ENCODE results near the gene CLIC4. TPM values are rescaled to one million over a fixed set of nuclear protein-coding genes. Genes with fewer than 3 reads are reported as not detected.
"Not testable (repeated sequence)": the region's sequence is repeated elsewhere in the genome, so short reads cannot be mapped to it uniquely, and the experiment has no call there.

Gene CLIC4
- 99.2 TPM for total RNA-seq

GRCh38 chr1:24744911-24745710, at the start of gene CLIC4:
Gene CLIC4, plus strand, starts transcription at chr1:24745447. Its CDS starts 107 bp downstream, at chr1:24745554.
- H3K9ac ChIP-seq (ENCODE audit: low read depth in 1 of 3, low read length in 3 of 3), result peak within 1 kb of the TSS; percentile 80 to 88 (median 84)
- peak within 1 kb of the TSS; percentile 80 for H3K27ac ChIP-seq (ENCODE audit: low read depth, low read length)
- H3K27me3 ChIP-seq (ENCODE audit: control insufficient read depth in 3 of 3, insufficient read depth in 3 of 3, low read length in 3 of 3), result no peaks in the 10 kb centered on the region
- no peaks in the 10 kb centered on the region for H3K36me3 ChIP-seq (ENCODE audit: control insufficient read depth in 3 of 3, insufficient read depth in 3 of 3, low read length in 3 of 3)
- H3K9me3 ChIP-seq (ENCODE audit: control insufficient read depth in 3 of 3, low read length in 3 of 3), result no peaks in the 10 kb centered on the region
- H3K4me3 ChIP-seq (ENCODE audit: low read length in 3 of 3), result peak within 1 kb of the TSS; percentile 76 to 95 (median 82)
- H3K4me1 ChIP-seq (ENCODE audit: control insufficient read depth in 3 of 3, insufficient read depth in 3 of 3, low read length in 3 of 3), result peaks cover 3 to 10% (median 6%) of the 10 kb centered on the region in 3 donors

- no peak overlapping the region for H3K4me3 ChIP-seq (ENCODE audit: low read length in 3 of 3)
- H3K27me3 ChIP-seq (ENCODE audit: control insufficient read depth in 3 of 3, insufficient read depth in 3 of 3, low read length in 3 of 3), result peaks cover 0 to 4% (median 0%) of the 10 kb centered on the region in 3 donors
- no peaks in the 10 kb centered on the region for H3K36me3 ChIP-seq (ENCODE audit: control insufficient read depth in 3 of 3, insufficient read depth in 3 of 3, low read length in 3 of 3)
- no peaks in the 10 kb centered on the region for H3K9me3 ChIP-seq (ENCODE audit: control insufficient read depth in 3 of 3, low read length in 3 of 3)
- H3K4me1 ChIP-seq (ENCODE audit: control insufficient read depth in 3 of 3, insufficient read depth in 3 of 3, low read length in 3 of 3), result peaks cover 13 to 22% (median 18%) of the 10 kb centered on the region in 3 donors
- H3K27ac ChIP-seq (ENCODE audit: low read depth, low read length), result no peak overlapping the region
- H3K9ac ChIP-seq (ENCODE audit: low read depth in 1 of 3, low read length in 3 of 3), result no peak overlapping the region
Observed at GRCh38 chr1:24696041-24696755, 49.0 kb upstream of the CLIC4 start.

- H3K4me1 ChIP-seq (ENCODE audit: control insufficient read depth in 3 of 3, insufficient read depth in 3 of 3, low read length in 3 of 3), result peaks cover 13 to 22% (median 18%) of the 10 kb centered on the region in 3 donors
- H3K9me3 ChIP-seq (ENCODE audit: control insufficient read depth in 3 of 3, low read length in 3 of 3), result no peaks in the 10 kb centered on the region
- no peak overlapping the region for H3K9ac ChIP-seq (ENCODE audit: low read depth in 1 of 3, low read length in 3 of 3)
- H3K36me3 ChIP-seq (ENCODE audit: control insufficient read depth in 3 of 3, insufficient read depth in 3 of 3, low read length in 3 of 3), result no peaks in the 10 kb centered on the region
- peaks cover 0 to 4% (median 0%) of the 10 kb centered on the region in 3 donors for H3K27me3 ChIP-seq (ENCODE audit: control insufficient read depth in 3 of 3, insufficient read depth in 3 of 3, low read length in 3 of 3)
- no peak overlapping the region for H3K4me3 ChIP-seq (ENCODE audit: low read length in 3 of 3)
- H3K27ac ChIP-seq (ENCODE audit: low read depth, low read length), result no peak overlapping the region
Observed at GRCh38 chr1:24696756-24697330, 48.4 kb upstream of the CLIC4 start.

- not testable (repeated sequence) for H3K27me3 ChIP-seq (ENCODE audit: control insufficient read depth in 3 of 3, insufficient read depth in 3 of 3, low read length in 3 of 3); H3K9me3 ChIP-seq (ENCODE audit: control insufficient read depth in 3 of 3, low read length in 3 of 3); H3K27ac ChIP-seq (ENCODE audit: low read depth, low read length); H3K4me3 ChIP-seq (ENCODE audit: low read length in 3 of 3); H3K36me3 ChIP-seq (ENCODE audit: control insufficient read depth in 3 of 3, insufficient read depth in 3 of 3, low read length in 3 of 3); H3K9ac ChIP-seq (ENCODE audit: low read depth in 1 of 3, low read length in 3 of 3)
- peaks cover 13 to 26% (median 22%) of the 10 kb centered on the region in 3 donors for H3K4me1 ChIP-seq (ENCODE audit: control insufficient read depth in 3 of 3, insufficient read depth in 3 of 3, low read length in 3 of 3)
Observed at GRCh38 chr1:24697453-24698001, 47.7 kb upstream of the CLIC4 start.

- H3K9ac ChIP-seq (ENCODE audit: low read depth in 1 of 3, low read length in 3 of 3); H3K4me3 ChIP-seq (ENCODE audit: low read length in 3 of 3); H3K27me3 ChIP-seq (ENCODE audit: control insufficient read depth in 3 of 3, insufficient read depth in 3 of 3, low read length in 3 of 3); H3K36me3 ChIP-seq (ENCODE audit: control insufficient read depth in 3 of 3, insufficient read depth in 3 of 3, low read length in 3 of 3); H3K9me3 ChIP-seq (ENCODE audit: control insufficient read depth in 3 of 3, low read length in 3 of 3); H3K27ac ChIP-seq (ENCODE audit: low read depth, low read length): not testable (repeated sequence)
- H3K4me1 ChIP-seq (ENCODE audit: control insufficient read depth in 3 of 3, insufficient read depth in 3 of 3, low read length in 3 of 3), result peaks cover 13 to 27% (median 25%) of the 10 kb centered on the region in 3 donors
Observed at GRCh38 chr1:24698326-24698725, 46.9 kb upstream of the CLIC4 start.

- Histone ChIP-seq H3K27ac (ENCODE audit: low read depth, low read length) (no peak overlapping the region), H3K36me3 (ENCODE audit: control insufficient read depth in 3 of 3, insufficient read depth in 3 of 3, low read length in 3 of 3) (no peaks in the 10 kb centered on the region), H3K4me1 (ENCODE audit: control insufficient read depth in 3 of 3, insufficient read depth in 3 of 3, low read length in 3 of 3) (peaks cover 3 to 19% (median 16%) of the 10 kb centered on the region in 3 donors), H3K9me3 (ENCODE audit: control insufficient read depth in 3 of 3, low read length in 3 of 3) (no peaks in the 10 kb centered on the region), H3K9ac (ENCODE audit: low read depth in 1 of 3, low read length in 3 of 3) (no peak overlapping the region), H3K4me3 (ENCODE audit: low read length in 3 of 3) (no peak overlapping the region), H3K27me3 (ENCODE audit: control insufficient read depth in 3 of 3, insufficient read depth in 3 of 3, low read length in 3 of 3) (peaks cover 0 to 4% (median 0%) of the 10 kb centered on the region in 3 donors)
Observed at GRCh38 chr1:24699628-24700027, 45.6 kb upstream of the CLIC4 start.

GRCh38 chr1:24702511-24703293, 42.5 kb upstream of the CLIC4 start:
- Histone ChIP-seq H3K9ac (ENCODE audit: low read depth in 1 of 3, low read length in 3 of 3) (no peak overlapping the region), H3K27me3 (ENCODE audit: control insufficient read depth in 3 of 3, insufficient read depth in 3 of 3, low read length in 3 of 3) (no peaks in the 10 kb centered on the region), H3K36me3 (ENCODE audit: control insufficient read depth in 3 of 3, insufficient read depth in 3 of 3, low read length in 3 of 3) (no peaks in the 10 kb centered on the region), H3K27ac (ENCODE audit: low read depth, low read length) (no peak overlapping the region), H3K4me1 (ENCODE audit: control insufficient read depth in 3 of 3, insufficient read depth in 3 of 3, low read length in 3 of 3) (peaks cover 2 to 14% (median 12%) of the 10 kb centered on the region in 3 donors), H3K9me3 (ENCODE audit: control insufficient read depth in 3 of 3, low read length in 3 of 3) (no peaks in the 10 kb centered on the region), H3K4me3 (ENCODE audit: low read length in 3 of 3) (no peak overlapping the region)

- Histone ChIP-seq H3K4me1 (ENCODE audit: control insufficient read depth in 3 of 3, insufficient read depth in 3 of 3, low read length in 3 of 3) (peaks cover 2 to 14% (median 11%) of the 10 kb centered on the region in 3 donors), H3K27me3 (ENCODE audit: control insufficient read depth in 3 of 3, insufficient read depth in 3 of 3, low read length in 3 of 3) (no peaks in the 10 kb centered on the region), H3K9ac (ENCODE audit: low read depth in 1 of 3, low read length in 3 of 3) (no peak overlapping the region), H3K9me3 (ENCODE audit: control insufficient read depth in 3 of 3, low read length in 3 of 3) (no peaks in the 10 kb centered on the region), H3K4me3 (ENCODE audit: low read length in 3 of 3) (no peak overlapping the region), H3K27ac (ENCODE audit: low read depth, low read length) (no peak overlapping the region), H3K36me3 (ENCODE audit: control insufficient read depth in 3 of 3, insufficient read depth in 3 of 3, low read length in 3 of 3) (no peaks in the 10 kb centered on the region)
Observed at GRCh38 chr1:24704411-24705259, 40.6 kb upstream of the CLIC4 start.
